ENCODE measurements around the gene ZNF106. TPM values are rescaled to one million over a fixed set of nuclear protein-coding genes. Genes with fewer than 3 reads are reported as not detected.

ZNF106 gene
- total and polyA plus RNA-seq, 2 of the 4 experiments (the other 2 are of a cell fraction), result 19.2 to 87.5 TPM

DNA sequence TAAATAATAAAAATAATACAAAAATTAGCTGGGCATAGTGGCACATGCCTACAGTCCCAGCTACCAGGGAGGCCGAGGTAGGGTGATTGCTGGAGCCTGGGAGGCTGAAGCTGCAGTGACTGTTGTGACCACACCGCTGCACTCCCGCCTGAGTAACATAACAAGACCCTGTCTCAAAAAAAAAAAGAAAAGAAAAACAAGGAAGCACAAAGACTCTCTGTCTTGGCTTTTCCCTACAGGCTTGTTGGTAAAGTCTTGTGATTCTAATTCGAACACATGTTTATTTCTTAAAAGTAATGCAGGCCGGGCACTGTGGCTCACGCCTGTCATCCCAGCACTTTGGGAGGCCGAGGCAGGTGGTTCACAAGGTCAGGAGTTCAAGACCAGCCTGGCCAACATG lies 71.6 kb downstream of the ZNF106 start:
- no peak overlapping the region for H4K91ac ChIP-seq (ENCODE audit: insufficient read depth, low read depth, low read length)
- no TSS peak for BruUV-seq (replicated peaks)
- H3K9ac ChIP-seq (ENCODE audit: low read depth, low read length), result no peak overlapping the region
- H3K14ac ChIP-seq (replicated peaks; ENCODE audit: low read depth, low read length), result no peak overlapping the region
- no peaks in the 10 kb centered on the region for H3K27me3 ChIP-seq (ENCODE audit: control insufficient read depth, insufficient read depth, low read length)
- ChIA-PET CTCF (no interaction called here), POLR2A (ENCODE audit: unreplicated experiment) (no interaction called here)
- no peak for TF ChIP-seq MAFK (IDR thresholded peaks at IDR 0.05; ENCODE audit: low read depth, low read length)
- TF ChIP-seq RAD21 (IDR thresholded peaks at IDR 0.05; ENCODE audit: low read length), result no peak
- no peak for TF ChIP-seq POLR2A (IDR thresholded peaks at IDR 0.05; ENCODE audit: low read depth, low read length)
- no peak overlapping the region for H2BK20ac ChIP-seq (ENCODE audit: low read depth, low read length)
- H2AFZ ChIP-seq (replicated peaks; ENCODE audit: low read length, poor library complexity), result no peak overlapping the region
- no peak overlapping the region for H3K27ac ChIP-seq (ENCODE audit: insufficient read depth, low read length)
- ATAC-seq (ENCODE audit: low read depth), result no peak
- no peaks in the 10 kb centered on the region for H3K79me1 ChIP-seq (ENCODE audit: low read depth in 1 of 2, low read length in 2 of 2)
- no peak overlapping the region for H4K5ac ChIP-seq (ENCODE audit: low read depth, low read length)
- no peak overlapping the region for H2BK5ac ChIP-seq (ENCODE audit: low read depth, low read length, poor library complexity, severe bottlenecking)
- H2AK5ac ChIP-seq (ENCODE audit: low read depth, low read length), result no peak overlapping the region
- H3K9me1 ChIP-seq (ENCODE audit: insufficient read depth, low read length), result peaks cover 3% of the 10 kb centered on the region; the same call in 1 of the 2 replicates
- H4K8ac ChIP-seq (ENCODE audit: low read depth in 2 of 2, low read length in 2 of 2), result no peak overlapping the region
- H3K36me3 ChIP-seq (ENCODE audit: control insufficient read depth, insufficient read depth, low read length), result peaks cover 44% of the 10 kb centered on the region
- no peak overlapping the region for H2AK9ac ChIP-seq (replicated peaks; ENCODE audit: low read depth, low read length, poor library complexity)
- H3K18ac ChIP-seq (ENCODE audit: low read depth, low read length), result no peak overlapping the region
- H2BK15ac ChIP-seq (ENCODE audit: low read depth, low read length), result no peak overlapping the region
- H3K56ac ChIP-seq (ENCODE audit: extremely low read depth, insufficient read depth, low read length), result no peak overlapping the region
- H3K4me2 ChIP-seq (ENCODE audit: low read depth, low read length), result no peak overlapping the region
- H2BK120ac ChIP-seq (ENCODE audit: low read depth, low read length), result no peak overlapping the region
- H4K20me1 ChIP-seq (ENCODE audit: insufficient read depth, low read length), result no peaks in the 10 kb centered on the region
- WGBS, 2 experiments (ENCODE audit: extremely low coverage in 2 of 2, insufficient read length in 1 of 2), result 87% methylated on average over 3 of the region's 7 CpGs; no CpG with 5 or more reads in 1 of the 2 experiments
- in situ Hi-C loops (cut with MboI; ENCODE audit: low sequenced_read_pairs) (no loop called here), intact Hi-C loops (cut with micrococcal nuclease) (no loop called here), dilution Hi-C loops (cut with HindIII; ENCODE audit: low sequenced_read_pairs, unreplicated experiment) (no loop called here)
- no peak overlapping the region for H3K4ac ChIP-seq (ENCODE audit: low read depth, low read length)
- H3K9me3 ChIP-seq (ENCODE audit: control insufficient read depth, insufficient read depth, low read length), result no peaks in the 10 kb centered on the region
- H3K4me1 ChIP-seq (ENCODE audit: control insufficient read depth, insufficient read depth, low read length), result no peaks in the 10 kb centered on the region
- no peak for DNase-seq
- no peak overlapping the region for H3K23ac ChIP-seq (ENCODE audit: low read depth, low read length)
- no peak overlapping the region for H3K4me3 ChIP-seq (ENCODE audit: insufficient read depth, low read depth, low read length)
